ENCODE measurements around the gene MROH2A.

Gene MROH2A

DNA sequence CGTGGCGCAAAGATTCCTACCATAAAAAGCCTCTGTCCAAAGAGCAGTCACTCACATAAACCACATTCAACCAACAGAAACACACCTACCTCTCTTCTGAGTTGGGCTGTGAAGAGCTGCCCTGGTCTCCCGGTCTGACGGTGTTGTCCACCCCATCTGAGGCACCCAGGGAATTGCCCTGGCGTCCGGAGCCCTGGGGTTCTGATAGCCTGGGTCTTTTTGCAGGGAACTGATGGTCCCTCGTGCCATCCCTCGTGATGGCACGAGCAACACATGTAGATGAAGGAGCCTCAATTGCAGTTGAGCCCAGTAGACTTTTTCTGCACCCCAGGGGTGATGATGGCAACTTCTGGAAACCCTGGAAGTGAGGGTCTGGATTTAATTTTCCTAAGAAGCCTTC, 62.4 kb downstream of the MROH2A start:
- Mint-ChIP-seq H3K36me3 (ENCODE audit: low read depth) (peaks cover 90% of the 10 kb centered on the region), H3K27me3 (no peaks in the 10 kb centered on the region), H3K4me3 (no peak overlapping the region), H3K9me3 (no peaks in the 10 kb centered on the region), H3K27ac (no peak overlapping the region), H3K4me1 (ENCODE audit: low read depth) (no peaks in the 10 kb centered on the region)

GRCh38 chr2:233841183-233841582, 63.1 kb downstream of the MROH2A start:
- no peaks in the 10 kb centered on the region for H3K27me3 Mint-ChIP-seq
- H3K4me1 Mint-ChIP-seq (ENCODE audit: low read depth) = peaks cover 3% of the 10 kb centered on the region
- no peak overlapping the region for H3K27ac Mint-ChIP-seq
- H3K4me3 Mint-ChIP-seq = no peak overlapping the region
- peaks cover 93% of the 10 kb centered on the region for H3K36me3 Mint-ChIP-seq (ENCODE audit: low read depth)
- H3K9me3 Mint-ChIP-seq = no peaks in the 10 kb centered on the region

DNA sequence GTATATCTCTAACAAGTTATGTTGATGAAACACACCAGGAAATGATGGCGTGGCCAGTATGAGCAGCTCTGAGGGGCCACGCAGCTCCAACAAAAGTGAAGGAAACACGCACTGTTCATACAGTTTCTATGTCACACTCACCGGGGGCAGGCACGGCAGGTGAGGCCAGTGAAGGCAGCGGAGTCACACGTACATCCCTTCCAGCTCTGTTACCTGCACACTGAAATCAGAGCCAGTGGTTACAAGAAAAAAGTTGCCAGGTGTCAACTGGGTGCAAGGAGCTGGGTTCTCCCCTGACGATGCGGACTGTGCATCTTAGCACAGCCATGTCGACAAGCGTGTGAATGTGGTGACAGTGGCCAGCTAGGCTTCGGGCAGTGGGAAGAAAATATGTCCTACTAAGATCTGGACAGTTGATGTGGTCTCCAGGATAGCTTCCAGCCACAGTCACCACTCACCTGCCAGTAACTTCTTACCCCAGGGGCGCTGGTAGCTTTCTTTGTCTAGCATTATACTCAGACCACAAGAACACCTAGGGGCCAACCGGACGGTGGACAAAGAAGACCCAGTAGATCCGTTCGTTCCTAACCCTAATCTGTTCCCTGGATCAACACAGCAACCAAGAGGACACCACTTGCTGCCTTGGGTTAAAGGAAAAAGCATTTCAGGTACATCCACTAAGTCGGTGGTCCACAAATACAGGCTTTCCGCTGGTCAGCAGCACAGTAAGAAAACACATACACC, 66.1 kb downstream of the MROH2A start:
- no peak overlapping the region for H3K4me3 Mint-ChIP-seq
- peaks cover 95% of the 10 kb centered on the region for H3K36me3 Mint-ChIP-seq (ENCODE audit: low read depth)
- H3K27me3 Mint-ChIP-seq = no peaks in the 10 kb centered on the region
- H3K4me1 Mint-ChIP-seq (ENCODE audit: low read depth) = peaks cover 3% of the 10 kb centered on the region
- no peak overlapping the region for H3K27ac Mint-ChIP-seq
- no peaks in the 10 kb centered on the region for H3K9me3 Mint-ChIP-seq

DNA sequence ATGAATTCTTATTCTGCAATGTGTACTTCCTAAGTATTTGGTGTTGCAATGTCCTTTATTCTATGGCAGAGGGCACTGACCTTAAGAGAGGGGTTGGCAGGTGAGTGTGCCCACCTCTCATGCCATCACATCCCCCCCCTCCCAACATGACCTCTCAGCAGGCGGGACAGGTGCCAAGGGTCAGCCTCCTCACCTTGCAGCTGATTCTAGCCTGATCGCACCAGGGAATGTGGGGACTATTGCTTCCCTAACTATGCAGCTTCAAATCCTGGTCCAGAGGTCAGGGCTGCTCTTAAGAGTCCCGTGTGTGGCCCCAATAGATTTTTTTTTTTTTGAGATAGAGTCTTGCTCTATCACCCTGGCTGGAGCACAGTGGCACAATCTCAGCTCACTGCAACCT, 66.7 kb downstream of the MROH2A start:
- Mint-ChIP-seq H3K27me3 (no peaks in the 10 kb centered on the region), H3K9me3 (no peaks in the 10 kb centered on the region), H3K4me1 (ENCODE audit: low read depth) (peaks cover 3% of the 10 kb centered on the region), H3K36me3 (ENCODE audit: low read depth) (peaks cover 94% of the 10 kb centered on the region), H3K27ac (no peak overlapping the region), H3K4me3 (no peak overlapping the region)

- no peak overlapping the region for H3K27ac Mint-ChIP-seq
- H3K27me3 Mint-ChIP-seq = no peaks in the 10 kb centered on the region
- peaks cover 3% of the 10 kb centered on the region for H3K4me1 Mint-ChIP-seq (ENCODE audit: low read depth)
- no peaks in the 10 kb centered on the region for H3K9me3 Mint-ChIP-seq
- peaks cover 92% of the 10 kb centered on the region for H3K36me3 Mint-ChIP-seq (ENCODE audit: low read depth)
- no peak overlapping the region for H3K4me3 Mint-ChIP-seq
Measured at GRCh38 chr2:233845301-233846060, 67.4 kb downstream of the MROH2A start.

DNA sequence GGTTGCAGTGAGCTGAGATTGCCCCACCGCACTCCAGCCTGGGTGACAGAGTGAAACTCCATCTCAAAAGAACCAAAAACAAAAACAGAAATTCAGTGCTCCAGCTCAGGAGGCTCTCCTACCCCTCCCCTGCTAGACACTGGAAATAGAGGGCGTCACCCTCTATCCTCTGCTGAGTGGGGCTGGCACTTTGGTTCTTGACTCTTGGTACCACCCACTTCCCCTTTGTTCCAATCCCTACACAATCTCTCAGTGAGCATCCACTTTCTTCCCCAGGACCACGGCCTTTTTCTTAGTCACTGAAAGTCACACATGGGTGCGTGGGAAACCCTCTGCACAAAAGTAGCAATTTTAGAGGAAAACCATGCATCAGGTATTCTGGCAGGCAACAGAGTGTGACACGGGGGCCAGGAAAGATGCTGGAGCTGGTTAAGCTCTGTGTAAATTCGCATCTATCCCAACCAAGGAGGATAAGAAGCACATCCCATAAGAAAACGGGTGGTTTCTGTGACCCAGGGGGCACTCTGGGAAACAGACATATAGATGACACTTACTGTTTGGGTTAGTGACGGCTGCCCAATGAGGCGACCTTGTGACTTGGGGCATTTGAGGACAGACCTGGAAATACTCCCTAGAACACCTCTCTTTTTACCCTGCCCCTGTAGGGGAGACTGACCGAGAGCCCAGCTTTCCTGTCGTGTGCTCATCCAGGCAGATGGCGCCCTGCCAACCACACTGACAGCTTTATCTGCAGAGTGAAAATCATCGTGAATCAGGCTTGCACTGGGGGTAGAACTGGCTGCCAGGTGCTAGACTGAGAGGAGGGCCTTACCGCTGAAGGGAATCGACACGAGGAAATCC, 68.5 kb downstream of the MROH2A start:
- H3K36me3 Mint-ChIP-seq (ENCODE audit: low read depth) = peaks cover 92% of the 10 kb centered on the region
- H3K9me3 Mint-ChIP-seq = no peaks in the 10 kb centered on the region
- no peak overlapping the region for H3K27ac Mint-ChIP-seq
- no peak overlapping the region for H3K4me3 Mint-ChIP-seq
- peaks cover 4% of the 10 kb centered on the region for H3K4me1 Mint-ChIP-seq (ENCODE audit: low read depth)
- H3K27me3 Mint-ChIP-seq = no peaks in the 10 kb centered on the region

- H3K27ac Mint-ChIP-seq = no peak overlapping the region
- no peaks in the 10 kb centered on the region for H3K9me3 Mint-ChIP-seq
- no peak overlapping the region for H3K4me3 Mint-ChIP-seq
- H3K4me1 Mint-ChIP-seq (ENCODE audit: low read depth) = peaks cover 12% of the 10 kb centered on the region
- H3K36me3 Mint-ChIP-seq (ENCODE audit: low read depth) = peaks cover 93% of the 10 kb centered on the region
- peaks cover under 1% of the 10 kb centered on the region for H3K27me3 Mint-ChIP-seq
Measured at GRCh38 chr2:233847248-233847898, 69.2 kb downstream of the MROH2A start.

DNA sequence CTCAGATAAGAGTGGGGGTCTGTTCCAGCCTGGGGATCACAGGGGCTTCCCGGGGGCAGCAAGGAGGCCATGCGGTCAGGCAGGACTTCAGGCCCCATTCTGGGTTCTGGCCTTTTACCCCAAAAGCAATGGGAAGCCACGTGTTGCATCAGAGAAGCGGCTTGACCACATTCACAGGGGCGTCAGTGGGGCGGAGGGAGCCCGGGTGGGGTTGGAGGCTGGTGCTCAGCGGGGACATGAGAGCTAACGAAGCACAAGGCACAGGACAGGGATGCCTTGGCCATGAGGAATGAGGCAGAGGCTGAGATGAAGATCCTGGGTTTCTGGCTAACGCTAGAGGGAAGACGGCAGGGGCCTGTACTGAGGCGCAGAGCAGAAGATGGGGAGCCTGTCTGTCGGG, 70.1 kb downstream of the MROH2A start:
- no peak overlapping the region for H3K4me3 Mint-ChIP-seq
- no peak overlapping the region for H3K27ac Mint-ChIP-seq
- no peaks in the 10 kb centered on the region for H3K9me3 Mint-ChIP-seq
- peaks cover 20% of the 10 kb centered on the region for H3K4me1 Mint-ChIP-seq (ENCODE audit: low read depth)
- H3K27me3 Mint-ChIP-seq = peaks cover 3% of the 10 kb centered on the region
- peaks cover 93% of the 10 kb centered on the region for H3K36me3 Mint-ChIP-seq (ENCODE audit: low read depth)

DNA sequence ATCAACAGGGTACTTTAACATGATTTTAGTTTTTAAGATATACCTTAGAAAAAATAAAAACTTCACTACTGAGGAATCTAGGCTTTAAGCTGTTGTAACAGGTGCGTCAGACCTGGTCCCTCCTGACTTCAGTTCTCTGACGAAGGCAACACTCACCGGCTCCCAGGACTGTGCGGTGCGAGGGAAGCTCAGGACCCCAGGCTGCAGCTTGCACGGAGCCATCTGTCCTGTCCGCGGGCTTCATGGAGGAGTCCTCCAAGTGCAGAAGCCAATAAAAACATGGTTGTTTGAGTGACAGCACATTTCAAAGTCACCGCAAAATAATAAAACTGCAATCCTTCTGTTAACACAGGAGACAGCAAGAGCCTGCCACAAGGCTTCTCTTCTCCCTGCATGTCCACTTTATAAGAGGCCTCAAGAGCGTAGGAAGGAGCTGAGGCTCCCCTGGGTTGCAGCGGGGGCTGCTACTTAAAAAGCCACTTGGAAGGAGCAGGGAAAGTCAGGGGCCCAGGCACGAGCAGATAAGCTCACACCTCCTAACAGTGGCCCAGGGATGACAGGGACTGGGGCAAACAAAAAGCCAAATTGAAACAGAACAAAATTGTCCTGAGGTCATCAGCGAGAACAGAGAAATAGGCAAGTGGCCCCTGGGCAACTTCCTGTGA, 71.6 kb downstream of the MROH2A start:
- H3K36me3 Mint-ChIP-seq (ENCODE audit: low read depth) = peaks cover 87% of the 10 kb centered on the region
- H3K27ac Mint-ChIP-seq = no peak overlapping the region

DNA sequence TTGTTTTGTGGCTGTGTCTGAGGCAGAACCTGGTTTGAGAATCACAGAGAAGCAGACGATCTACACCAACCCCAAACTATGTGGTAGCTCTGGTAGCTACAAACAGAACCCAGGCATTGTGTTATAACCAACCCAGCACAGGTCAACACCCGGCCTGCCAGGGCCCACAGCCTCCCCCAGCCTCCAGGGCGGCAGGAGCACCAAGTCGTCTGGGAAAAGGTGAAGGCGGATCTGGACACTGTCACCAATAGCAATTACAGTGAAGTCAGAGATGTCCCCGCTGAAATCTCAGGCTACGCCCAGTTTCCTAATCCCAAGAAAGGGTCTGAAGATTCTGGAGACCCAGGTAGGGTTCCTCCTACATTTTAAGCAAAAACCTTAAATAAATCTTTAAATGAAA, 72.6 kb downstream of the MROH2A start:
- no peak overlapping the region for H3K4me3 Mint-ChIP-seq
- no peaks in the 10 kb centered on the region for H3K9me3 Mint-ChIP-seq
- peaks cover 31% of the 10 kb centered on the region for H3K4me1 Mint-ChIP-seq (ENCODE audit: low read depth)
- peaks cover 3% of the 10 kb centered on the region for H3K27me3 Mint-ChIP-seq
- H3K27ac Mint-ChIP-seq = no peak overlapping the region
- H3K36me3 Mint-ChIP-seq (ENCODE audit: low read depth) = peaks cover 79% of the 10 kb centered on the region

More for the DNA sequence above, 71.6 kb downstream of the MROH2A start:
- Mint-ChIP-seq H3K9me3 (no peaks in the 10 kb centered on the region), H3K27me3 (peaks cover 3% of the 10 kb centered on the region), H3K4me1 (ENCODE audit: low read depth) (peaks cover 22% of the 10 kb centered on the region), H3K4me3 (no peak overlapping the region)

GRCh38 chr2:233851169-233851568, 73.0 kb downstream of the MROH2A start:
- H3K36me3 Mint-ChIP-seq (ENCODE audit: low read depth) = peaks cover 76% of the 10 kb centered on the region
- H3K9me3 Mint-ChIP-seq = no peaks in the 10 kb centered on the region
- H3K27me3 Mint-ChIP-seq = peaks cover 3% of the 10 kb centered on the region
- no peak overlapping the region for H3K27ac Mint-ChIP-seq
- H3K4me1 Mint-ChIP-seq (ENCODE audit: low read depth) = peaks cover 30% of the 10 kb centered on the region
- no peak overlapping the region for H3K4me3 Mint-ChIP-seq

DNA sequence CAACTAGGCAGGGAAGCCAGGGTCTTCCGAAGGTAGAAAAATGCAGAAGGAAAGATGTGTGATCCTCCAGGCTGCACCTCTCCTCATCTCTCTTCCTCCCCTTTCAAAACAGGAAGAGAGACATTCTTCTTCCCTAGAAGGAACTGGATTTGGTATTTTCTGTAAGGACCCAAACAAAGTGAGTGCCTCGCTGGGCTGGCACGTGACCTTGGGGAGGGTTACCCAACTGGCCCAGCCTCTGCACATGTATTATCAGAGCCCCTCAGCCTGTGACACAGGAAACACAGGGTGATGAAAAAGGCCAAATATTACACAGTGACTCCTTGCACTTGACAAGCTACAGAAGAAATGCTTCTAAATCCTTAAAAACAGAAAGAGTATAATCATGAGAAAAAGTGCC, 73.9 kb downstream of the MROH2A start:
- H3K27me3 Mint-ChIP-seq = peaks cover 3% of the 10 kb centered on the region
- no peaks in the 10 kb centered on the region for H3K9me3 Mint-ChIP-seq
- peak overlapping the region; percentile 67 for H3K27ac Mint-ChIP-seq
- peaks cover 68% of the 10 kb centered on the region for H3K36me3 Mint-ChIP-seq (ENCODE audit: low read depth)
- peaks cover 30% of the 10 kb centered on the region for H3K4me1 Mint-ChIP-seq (ENCODE audit: low read depth)
- H3K4me3 Mint-ChIP-seq = peak overlapping the region; percentile 98

- H3K27me3 Mint-ChIP-seq = peaks cover 3% of the 10 kb centered on the region
- peak overlapping the region; percentile 98 for H3K4me3 Mint-ChIP-seq
- peak overlapping the region; percentile 71 for H3K27ac Mint-ChIP-seq
- H3K9me3 Mint-ChIP-seq = no peaks in the 10 kb centered on the region
- H3K4me1 Mint-ChIP-seq (ENCODE audit: low read depth) = peaks cover 36% of the 10 kb centered on the region
- H3K36me3 Mint-ChIP-seq (ENCODE audit: low read depth) = peaks cover 55% of the 10 kb centered on the region
Measured at GRCh38 chr2:233853353-233853752, 75.2 kb downstream of the MROH2A start.

GRCh38 chr2:233853883-233854240, 75.7 kb downstream of the MROH2A start:
- Mint-ChIP-seq H3K4me3 (peak overlapping the region; percentile 98), H3K4me1 (ENCODE audit: low read depth) (peaks cover 36% of the 10 kb centered on the region), H3K9me3 (no peaks in the 10 kb centered on the region), H3K27me3 (peaks cover 3% of the 10 kb centered on the region), H3K36me3 (ENCODE audit: low read depth) (peaks cover 49% of the 10 kb centered on the region), H3K27ac (peak overlapping the region; percentile 98)

All from stimulated activated naive CD8-positive, alpha-beta T cell treated with anti-CD3 and anti-CD28 coated beads, Interleukin-15, Interleukin-2, amounts not matched to agents 100 ng/mL and 50 ng/mL, for 24 hours (primary cell).